Stomach (tissue), 9 donors: ENCODE data around the gene NAALADL2. TPM values are rescaled to one million over a fixed set of nuclear protein-coding genes. Genes with fewer than 3 reads are reported as not detected.
"Not testable (repeated sequence)": the region's sequence is repeated elsewhere in the genome, so short reads cannot be mapped to it uniquely, and the experiment has no call there.

Experiments used
- DNase-seq, 2 donors: peaks; one replicate each; pipeline versions ENCODE4 v3.0.0 to v3.0.0-alpha.2; 2013 to 2019
- H3K27ac ChIP-seq, 5 donors: fragments of 200-600 bp in 4 of 5; sonication (generic) in 4 of 5; one replicate each; pipeline ENCODE4 v1.5.1; 2013 to 2019; ENCODE audit warnings: mild to moderate bottlenecking in 1 of 5, moderate library complexity in 1 of 5
- H3K27me3 ChIP-seq, 3 donors: fragments of 200-600 bp; sonication (generic); one replicate each; pipeline ENCODE4 v1.5.1; 2017 to 2019; ENCODE audit warnings: mixed run types in 1 of 3
- H3K36me3 ChIP-seq, 4 donors: fragments of 200-600 bp; sonication (generic); 1 replicate in 3 of 4; 2 replicates in 1 of 4; pipeline ENCODE4 v1.5.1; 2016 to 2019
- H3K4me1 ChIP-seq, 4 donors: fragments of 200-600 bp; sonication (generic); one replicate each; pipeline ENCODE4 v1.5.1; 2016 to 2019
- H3K4me3 ChIP-seq, 4 donors: fragments of 200-600 bp; sonication (generic) in 3 of 4; one replicate each; pipeline ENCODE4 v1.5.1; 2016 to 2019; ENCODE audit warnings: mild to moderate bottlenecking in 1 of 4
- H3K9me3 ChIP-seq, 4 donors: fragments of 200-600 bp; sonication (generic); one replicate each; pipeline ENCODE4 v1.5.1; 2016 to 2019
- CTCF ChIP-seq, 7 experiments: fragments of 450-650 bp in 4 of 7; fragments of 200-600 bp in 3 of 7; sonication (generic) in 3 of 7; IDR thresholded peaks; one replicate each; pipeline ENCODE4 v1.5.1; 2016 to 2019; ENCODE audit warnings: antibody characterized with exemption in 7 of 7, control low read depth in 2 of 7, mild to moderate bottlenecking in 1 of 7
- EP300 ChIP-seq: sonication (generic); formaldehyde crosslinking; IDR thresholded peaks from one replicate; pipeline ENCODE4 v1.6.1; 2017; ENCODE audit warnings: antibody characterized with exemption
- POLR2A ChIP-seq, 4 donors: fragments of 450-650 bp; IDR thresholded peaks; one replicate each; pipeline ENCODE4 v1.6.1; 2016; ENCODE audit warnings: antibody characterized with exemption in 4 of 4, control low read depth in 2 of 4, mild to moderate bottlenecking in 1 of 4, moderate library complexity in 1 of 4
- POLR2AphosphoS5 ChIP-seq, 3 donors: sonication (generic); formaldehyde crosslinking; IDR thresholded peaks; one replicate each; pipeline ENCODE4 v1.6.1; 2016; ENCODE audit warnings: antibody characterized with exemption in 3 of 3
- WGBS, 5 donors: extraction: QIAGEN DNeasy Blood & Tissue Kit in 3 of 5; methylation state at CpG; one replicate each; pipeline versions ENCODE4 v1.1.5 to v1.1.7; 2013 to 2018; 5-methylcytosine and 5-hydroxymethylcytosine counted together
- intact Hi-C: fragments of 100-400 bp; cut with DNase I; formaldehyde crosslinking; loops from one replicate; pipeline ENCODE4 v1.15.1; 2023; ENCODE audit warnings: low total_unique reads
- polyA plus RNA-seq, 3 donors: library from polyadenylated mRNA; stranded (reverse); fragments of 200-250 nt; gene quantifications; one replicate each; pipeline ENCODE4 v1.2.3, GENCODE V29; 2013
- total RNA-seq, 5 donors: library from RNA; depleted of rRNA; stranded (reverse); fragments of >200 nt; gene quantifications; one replicate each; pipeline versions ENCODE4 v1.1.0 to v1.2.3, GENCODE V29; 2014 to 2016
- donor health status: healthy with polysubstance abuse.
- donor health status: Bipolar disorder and iron deficiency.
- donor health status: healthy.

NAALADL2 gene
- total and polyA plus RNA-seq, 8 donors, result 0.58 to 43.7 (median 5.4) TPM

DNA sequence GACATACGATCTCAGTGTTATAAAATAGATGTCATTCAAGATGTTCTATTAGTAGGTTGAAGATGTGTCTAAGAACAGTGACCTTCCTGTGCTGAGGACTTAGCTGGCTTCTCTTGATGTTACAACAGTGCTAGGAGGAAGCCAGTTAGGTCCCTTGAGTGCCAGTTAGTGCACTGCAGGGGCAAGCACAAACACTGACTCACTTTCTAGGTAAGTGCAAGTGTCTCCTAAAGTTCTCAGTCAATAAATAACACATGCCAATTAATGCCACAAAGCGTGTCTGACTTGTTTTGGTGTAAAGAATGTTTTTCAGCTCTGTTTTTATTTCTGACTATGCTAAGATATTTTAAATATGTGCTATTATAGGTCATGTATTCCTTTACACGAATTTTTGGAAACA lies 211.8 kb downstream of the NAALADL2 start:
- TF ChIP-seq POLR2A (IDR thresholded peaks at IDR 0.05) (no peak), POLR2AphosphoS5 (IDR thresholded peaks at IDR 0.05) (no peak)
- 65 to 81% (median 76%) methylated on average over 3 of the region's 3 CpGs for WGBS, 5 donors
- Histone ChIP-seq H3K9me3 (no peaks in the 10 kb centered on the region), H3K27ac (no peak overlapping the region), H3K36me3 (no peaks in the 10 kb centered on the region), H3K4me1 (peaks cover 0 to 7% (median 2%) of the 10 kb centered on the region in 4 donors), H3K27me3 (no peaks in the 10 kb centered on the region), H3K4me3 (no peak overlapping the region)
- no peak for DNase-seq
- intact Hi-C loops, result no loop called here

DNA sequence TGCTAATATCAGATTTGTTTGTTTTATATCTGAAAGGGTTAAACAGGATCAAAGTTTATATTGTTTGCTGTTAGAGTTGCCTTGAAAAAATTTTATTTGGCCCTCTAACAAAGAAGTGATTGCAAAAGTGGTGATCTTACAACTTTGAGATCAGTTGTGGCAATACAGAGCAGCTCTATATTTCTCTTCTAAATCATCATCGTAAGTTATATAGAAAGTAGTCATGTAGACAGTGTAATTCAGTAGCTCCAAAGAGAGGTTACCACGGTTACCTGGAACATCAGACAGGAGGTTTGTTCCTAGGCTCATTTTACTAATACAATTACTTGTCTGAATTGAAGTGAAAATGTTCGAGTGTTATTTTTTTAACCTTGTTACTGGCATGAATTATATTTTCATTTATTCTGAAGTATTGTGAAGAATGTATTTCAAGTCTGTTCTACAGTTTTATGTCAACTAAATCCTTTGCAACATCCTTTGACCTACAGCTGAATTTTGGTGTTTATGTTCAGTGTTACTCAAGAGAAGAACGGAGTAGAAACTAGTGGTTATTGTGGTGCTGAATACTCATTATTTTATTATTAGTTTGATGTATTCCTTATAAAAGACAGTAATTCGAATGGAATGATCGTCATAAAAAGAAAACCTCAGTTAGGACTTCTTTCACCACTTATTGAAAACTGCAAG lies 214.2 kb downstream of the NAALADL2 start:
- Histone ChIP-seq H3K27ac (no peak overlapping the region), H3K36me3 (no peaks in the 10 kb centered on the region), H3K4me1 (peaks cover 0 to 8% (median 7%) of the 10 kb centered on the region in 4 donors), H3K4me3 (no peak overlapping the region), H3K9me3 (no peaks in the 10 kb centered on the region), H3K27me3 (no peaks in the 10 kb centered on the region)
- intact Hi-C loops, result no loop called here
- peak in 1 of 2 donors; percentile 16 for DNase-seq
- TF ChIP-seq EP300 (no peak), POLR2A (IDR thresholded peaks at IDR 0.05) (no peak), CTCF (IDR thresholded peaks at IDR 0.05) (no peak), POLR2AphosphoS5 (IDR thresholded peaks at IDR 0.05) (no peak)
- 70 to 80% (median 76%) methylated on average over 6 of the region's 6 CpGs for WGBS, 5 donors

GRCh38 chr3:175075269-175075668 lies 216.1 kb downstream of the NAALADL2 start:
- TF ChIP-seq CTCF (IDR thresholded peaks at IDR 0.05), result no peak
- no peak for TF ChIP-seq EP300
- TF ChIP-seq POLR2A (IDR thresholded peaks at IDR 0.05), result no peak
- no peak for TF ChIP-seq POLR2AphosphoS5 (IDR thresholded peaks at IDR 0.05)
- Histone ChIP-seq H3K27me3 (no peaks in the 10 kb centered on the region), H3K4me3 (no peak overlapping the region), H3K27ac (no peak overlapping the region), H3K9me3 (no peaks in the 10 kb centered on the region), H3K36me3 (no peaks in the 10 kb centered on the region), H3K4me1 (peaks cover 0 to 8% (median 7%) of the 10 kb centered on the region in 4 donors)
- intact Hi-C loops, result no loop called here
- no peak for DNase-seq

GRCh38 chr3:175077216-175077615 lies 218.1 kb downstream of the NAALADL2 start:
- no peaks in the 10 kb centered on the region for H3K9me3 ChIP-seq
- H3K36me3 ChIP-seq, result no peaks in the 10 kb centered on the region
- H3K27ac ChIP-seq, result no peak overlapping the region
- H3K4me1 ChIP-seq, result peaks cover 0 to 8% (median 7%) of the 10 kb centered on the region in 4 donors
- intact Hi-C loops, result no loop called here
- DNase-seq, result peak in 1 of 2 donors; percentile 23
- no peak overlapping the region for H3K4me3 ChIP-seq
- WGBS, 5 donors, result 11 to 31% (median 18%) methylated on average over 3 of the region's 3 CpGs
- H3K27me3 ChIP-seq, result no peaks in the 10 kb centered on the region
- TF ChIP-seq CTCF (IDR thresholded peaks at IDR 0.05) (no peak), POLR2AphosphoS5 (IDR thresholded peaks at IDR 0.05) (no peak), EP300 (no peak), POLR2A (IDR thresholded peaks at IDR 0.05) (no peak)

- no peak for TF ChIP-seq EP300
- TF ChIP-seq POLR2A (IDR thresholded peaks at IDR 0.05), result no peak
- TF ChIP-seq CTCF (IDR thresholded peaks at IDR 0.05), result no peak
- no peak for TF ChIP-seq POLR2AphosphoS5 (IDR thresholded peaks at IDR 0.05)
- no peaks in the 10 kb centered on the region for H3K36me3 ChIP-seq
- no peak overlapping the region for H3K27ac ChIP-seq
- H3K27me3 ChIP-seq, result no peaks in the 10 kb centered on the region
- H3K9me3 ChIP-seq, result no peaks in the 10 kb centered on the region
- DNase-seq, result no peak
- H3K4me1 ChIP-seq, result peaks cover 0 to under 1% (median 0%) of the 10 kb centered on the region in 4 donors
- H3K4me3 ChIP-seq, result no peak overlapping the region
- intact Hi-C loops, result no loop called here
Measured at GRCh38 chr3:175082631-175083030, 223.5 kb downstream of the NAALADL2 start.

- intact Hi-C loops, H3K9me3 ChIP-seq, H3K4me3 ChIP-seq, H3K27ac ChIP-seq, DNase-seq, H3K36me3 ChIP-seq, H3K27me3 ChIP-seq: not testable (repeated sequence)
- 86 to 92% (median 92%) methylated on average over 11 to 19 of the region's 19 CpGs for WGBS, 5 donors
- H3K4me1 ChIP-seq, result peaks cover 0 to 18% (median 0%) of the 10 kb centered on the region in 4 donors
Measured at GRCh38 chr3:175087128-175087527, 228.0 kb downstream of the NAALADL2 start.
